Keratinocyte (primary cell): Measurements from ENCODE around the gene CLDN11. TPM values are rescaled to one million over a fixed set of nuclear protein-coding genes. Genes with fewer than 3 reads are reported as not detected.

ENCODE experiments used
- DNase-seq: peaks from one replicate; pipeline ENCODE4 v3.0.0-alpha.2; 2011; ENCODE audit warnings: low read depth, missing footprints, low spot score
- FAIRE-seq: peaks from 2 replicates; lab custom pipeline; 2011; peaks lifted over from hg19 to GRCh38; lab: Jason Lieb, UNC
- H2AFZ ChIP-seq: 2 replicates; pipeline ENCODE4 v1.6.0; 2012; ENCODE audit warnings: low read length, control low read depth, inconsistent platforms; ENCODE audit not compliant: control insufficient read depth
- H3K27ac ChIP-seq: 2 replicates; pipeline ENCODE4 v1.5.1; 2011; ENCODE audit warnings: low read length; ENCODE audit not compliant: control insufficient read depth, insufficient read depth
- H3K27me3 ChIP-seq: 3 replicates; pipeline ENCODE4 v1.6.0; 2011; ENCODE audit warnings: low read length; ENCODE audit not compliant: control insufficient read depth, insufficient read depth; ENCODE audit errors: extremely low read depth
- H3K36me3 ChIP-seq, 2 experiments: 2 replicates in 1 of 2; 3 replicates in 1 of 2; pipeline ENCODE4 v1.5.1; 2011; ENCODE audit warnings: low read length in 2 of 2, mild to moderate bottlenecking in 1 of 2; ENCODE audit not compliant: control insufficient read depth in 2 of 2, insufficient read depth in 2 of 2; ENCODE audit errors: extremely low read depth in 1 of 2
- H3K4me1 ChIP-seq: 3 replicates; pipeline ENCODE4 v1.5.1; 2011; ENCODE audit warnings: low read length; ENCODE audit not compliant: control insufficient read depth, insufficient read depth; ENCODE audit errors: extremely low read depth
- H3K4me2 ChIP-seq: 3 replicates; pipeline ENCODE4 v1.6.0; 2011; ENCODE audit warnings: low read depth, low read length; ENCODE audit not compliant: control insufficient read depth, insufficient read depth; ENCODE audit errors: extremely low read depth
- H3K4me3 ChIP-seq, 3 experiments: fragments of 200-600 bp in 1 of 3; sonication (generic) in 1 of 3; 2 replicates in 2 of 3; 3 replicates in 1 of 3; pipeline ENCODE4 v1.5.1; 2011 to 2016; ENCODE audit warnings: low read length in 3 of 3, mild to moderate bottlenecking in 3 of 3, control low read depth in 2 of 3, inconsistent platforms in 1 of 3, low read depth in 1 of 3, mixed read lengths in 1 of 3, mixed run types in 1 of 3, moderate library complexity in 1 of 3; ENCODE audit not compliant: control insufficient read depth in 2 of 3, insufficient read depth in 2 of 3; ENCODE audit errors: extremely low read depth in 1 of 3
- H3K79me2 ChIP-seq: 2 replicates; pipeline ENCODE4 v1.6.0; 2012; ENCODE audit warnings: low read length; ENCODE audit not compliant: control insufficient read depth, insufficient read depth
- H3K9ac ChIP-seq: 3 replicates; pipeline ENCODE4 v1.6.0; 2011; ENCODE audit warnings: low read length; ENCODE audit not compliant: control insufficient read depth, insufficient read depth; ENCODE audit errors: extremely low read depth
- H3K9me1 ChIP-seq: 3 replicates; pipeline ENCODE4 v1.6.0; 2011; ENCODE audit warnings: low read length; ENCODE audit not compliant: control insufficient read depth, insufficient read depth; ENCODE audit errors: extremely low read depth
- H3K9me3 ChIP-seq: 2 replicates; pipeline ENCODE4 v1.5.1; 2012; ENCODE audit warnings: low read depth, low read length; ENCODE audit not compliant: control insufficient read depth
- H4K20me1 ChIP-seq: 3 replicates; pipeline ENCODE4 v1.6.0; 2011; ENCODE audit warnings: low read length; ENCODE audit not compliant: control insufficient read depth, insufficient read depth; ENCODE audit errors: extremely low read depth
- EZH2 ChIP-seq: IDR thresholded peaks from one replicate; pipeline ENCODE4 v1.6.1; 2012; ENCODE audit warnings: inconsistent platforms, mild to moderate bottlenecking, low read length, moderate library complexity
- dilution Hi-C: fragments of 300-500 bp; cut with MboI; formaldehyde crosslinking; loops from one replicate; pipeline ENCODE4 v1.7.0; 2020; ENCODE audit warnings: low sequenced_read_pairs; ENCODE audit not compliant: extremely low pct_ligation_motif_present
- polyA plus RNA-seq, 5 experiments: library from polyadenylated mRNA; depleted of rRNA in 3 of 5; stranded (reverse) in 3 of 5; stranded (forward) in 1 of 5; unstranded in 1 of 5; fragments of >200 nt; gene quantifications; 1 replicate in 1 of 5; 2 replicates in 3 of 5; 3 replicates in 1 of 5; pipeline versions ENCODE4 v1.2.1 to v1.2.3, GENCODE V29; 2011 to 2012; ENCODE audit warnings: missing spikeins in 2 of 5, low read depth in 1 of 5, low replicate concordance in 1 of 5
- TF ChIP-seq, protein P1 (sequence below), 3 experiments: IDR thresholded peaks in 1 of 3; conservative IDR thresholded peaks in 1 of 3; optimal IDR thresholded peaks in 1 of 3; 2 replicates in 2 of 3; 3 replicates in 1 of 3; pipeline versions ENCODE3 to v1.5.1; 2011; ENCODE audit warnings: low read length in 3 of 3, mild to moderate bottlenecking in 3 of 3, moderate library complexity in 2 of 3, control low read depth in 1 of 3, inconsistent platforms in 1 of 3; ENCODE audit not compliant: insufficient read depth in 2 of 3; ENCODE audit errors: extremely low read depth in 1 of 3

The CLDN11 gene
- polyA plus RNA-seq, 1 donor (not counting 4 experiments of a cell fraction or from before 2014, with no cell fraction given), result 0.12 TPM

DNA sequence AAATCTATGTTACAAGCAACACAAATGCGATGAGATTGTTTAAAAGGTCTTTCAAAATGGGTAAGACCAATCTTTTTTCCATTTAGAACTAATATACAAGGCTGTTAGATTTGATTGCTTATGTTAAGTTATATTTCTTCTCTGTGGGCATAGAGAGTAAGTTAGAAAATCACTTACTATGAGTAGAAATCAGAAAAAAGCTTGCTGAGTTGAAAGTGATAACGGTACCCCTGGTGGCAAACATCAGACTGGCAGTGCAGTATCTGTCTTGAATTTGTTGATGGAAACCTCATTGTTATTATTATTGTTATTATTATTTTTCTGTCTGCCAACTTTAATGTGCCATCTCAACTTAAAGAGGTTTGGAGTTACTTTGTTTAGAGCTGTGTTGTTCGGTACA, 12.4 kb downstream of the CLDN11 start:
- H3K36me3 ChIP-seq, result no peaks in the 10 kb centered on the region
- no peaks in the 10 kb centered on the region for H3K9me1 ChIP-seq
- H3K9ac ChIP-seq, result no peak overlapping the region
- H3K27ac ChIP-seq, result no peak overlapping the region
- no peak overlapping the region for H3K4me2 ChIP-seq
- H2AFZ ChIP-seq, result no peak overlapping the region
- no peaks in the 10 kb centered on the region for H3K79me2 ChIP-seq
- dilution Hi-C loops, result no loop called here
- H4K20me1 ChIP-seq, result no peaks in the 10 kb centered on the region
- TF ChIP-seq, protein P1, sequence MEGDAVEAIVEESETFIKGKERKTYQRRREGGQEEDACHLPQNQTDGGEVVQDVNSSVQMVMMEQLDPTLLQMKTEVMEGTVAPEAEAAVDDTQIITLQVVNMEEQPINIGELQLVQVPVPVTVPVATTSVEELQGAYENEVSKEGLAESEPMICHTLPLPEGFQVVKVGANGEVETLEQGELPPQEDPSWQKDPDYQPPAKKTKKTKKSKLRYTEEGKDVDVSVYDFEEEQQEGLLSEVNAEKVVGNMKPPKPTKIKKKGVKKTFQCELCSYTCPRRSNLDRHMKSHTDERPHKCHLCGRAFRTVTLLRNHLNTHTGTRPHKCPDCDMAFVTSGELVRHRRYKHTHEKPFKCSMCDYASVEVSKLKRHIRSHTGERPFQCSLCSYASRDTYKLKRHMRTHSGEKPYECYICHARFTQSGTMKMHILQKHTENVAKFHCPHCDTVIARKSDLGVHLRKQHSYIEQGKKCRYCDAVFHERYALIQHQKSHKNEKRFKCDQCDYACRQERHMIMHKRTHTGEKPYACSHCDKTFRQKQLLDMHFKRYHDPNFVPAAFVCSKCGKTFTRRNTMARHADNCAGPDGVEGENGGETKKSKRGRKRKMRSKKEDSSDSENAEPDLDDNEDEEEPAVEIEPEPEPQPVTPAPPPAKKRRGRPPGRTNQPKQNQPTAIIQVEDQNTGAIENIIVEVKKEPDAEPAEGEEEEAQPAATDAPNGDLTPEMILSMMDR (optimal IDR thresholded peaks at IDR 0.05 in 1 of 3, IDR thresholded peaks at IDR 0.05 in 1 of 3, conservative IDR thresholded peaks at IDR 0.05 in 1 of 3; ENCODE audit: extremely low read depth in 1 of 3, insufficient read depth in 2 of 3, low read length in 3 of 3), result no peak
- FAIRE-seq (no peak), DNase-seq (no peak)
- no peaks in the 10 kb centered on the region for H3K9me3 ChIP-seq
- H3K27me3 ChIP-seq, result no peaks in the 10 kb centered on the region
- H3K4me3 ChIP-seq, result no peak overlapping the region
- H3K4me1 ChIP-seq, result no peaks in the 10 kb centered on the region

DNA sequence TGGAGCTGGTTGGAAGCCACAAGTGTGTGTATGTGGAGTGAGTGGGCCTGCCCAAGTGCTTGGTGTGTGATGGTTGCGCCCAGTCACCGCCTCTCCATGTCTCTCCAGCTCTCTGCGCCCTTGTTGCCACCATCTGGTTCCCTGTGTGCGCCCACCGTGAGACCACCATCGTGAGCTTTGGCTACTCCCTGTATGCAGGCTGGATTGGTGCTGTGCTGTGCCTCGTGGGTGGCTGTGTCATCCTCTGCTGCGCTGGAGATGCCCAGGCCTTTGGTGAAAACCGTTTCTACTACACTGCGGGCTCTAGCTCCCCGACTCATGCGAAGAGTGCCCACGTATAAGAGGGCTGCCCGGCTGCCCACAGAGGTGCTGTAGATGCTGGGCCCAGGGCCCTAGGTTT, 13.7 kb downstream of the CLDN11 start:
- Histone ChIP-seq H3K36me3 (no peaks in the 10 kb centered on the region), H2AFZ (no peak overlapping the region), H3K79me2 (no peaks in the 10 kb centered on the region), H3K4me2 (no peak overlapping the region), H3K27me3 (no peaks in the 10 kb centered on the region), H3K9me3 (no peaks in the 10 kb centered on the region), H3K4me1 (no peaks in the 10 kb centered on the region), H3K27ac (no peak overlapping the region), H3K9ac (no peak overlapping the region), H4K20me1 (no peaks in the 10 kb centered on the region), H3K9me1 (no peaks in the 10 kb centered on the region), H3K4me3 (no peak overlapping the region)
- dilution Hi-C loops, result no loop called here
- DNase-seq (no peak), FAIRE-seq (no peak)
- TF ChIP-seq, protein P1 (optimal IDR thresholded peaks at IDR 0.05 in 1 of 3, IDR thresholded peaks at IDR 0.05 in 1 of 3, conservative IDR thresholded peaks at IDR 0.05 in 1 of 3; ENCODE audit: extremely low read depth in 1 of 3, insufficient read depth in 2 of 3, low read length in 3 of 3), result no peak
- TF ChIP-seq EZH2, result no peak
